Esophagus squamous epithelium (tissue), 4 donors: ENCODE measurements around the gene KLRD1.

ENCODE experiments used
- POLR2A ChIP-seq, 4 donors: fragments of 450-650 bp; IDR thresholded peaks; one replicate each; pipeline ENCODE4 v1.6.1; 2017; ENCODE audit warnings: antibody characterized with exemption in 4 of 4, mild to moderate bottlenecking in 4 of 4, moderate library complexity in 3 of 4
- TF ChIP-seq, protein P1 (sequence below), 6 experiments: fragments of 450-650 bp in 4 of 6; fragments of 200-600 bp in 2 of 6; sonication (generic) in 2 of 6; IDR thresholded peaks; one replicate each; pipeline ENCODE4 v1.5.1; 2016 to 2019; ENCODE audit warnings: antibody characterized with exemption in 6 of 6, mild to moderate bottlenecking in 4 of 6, moderate library complexity in 4 of 6

- TF ChIP-seq, protein P1, sequence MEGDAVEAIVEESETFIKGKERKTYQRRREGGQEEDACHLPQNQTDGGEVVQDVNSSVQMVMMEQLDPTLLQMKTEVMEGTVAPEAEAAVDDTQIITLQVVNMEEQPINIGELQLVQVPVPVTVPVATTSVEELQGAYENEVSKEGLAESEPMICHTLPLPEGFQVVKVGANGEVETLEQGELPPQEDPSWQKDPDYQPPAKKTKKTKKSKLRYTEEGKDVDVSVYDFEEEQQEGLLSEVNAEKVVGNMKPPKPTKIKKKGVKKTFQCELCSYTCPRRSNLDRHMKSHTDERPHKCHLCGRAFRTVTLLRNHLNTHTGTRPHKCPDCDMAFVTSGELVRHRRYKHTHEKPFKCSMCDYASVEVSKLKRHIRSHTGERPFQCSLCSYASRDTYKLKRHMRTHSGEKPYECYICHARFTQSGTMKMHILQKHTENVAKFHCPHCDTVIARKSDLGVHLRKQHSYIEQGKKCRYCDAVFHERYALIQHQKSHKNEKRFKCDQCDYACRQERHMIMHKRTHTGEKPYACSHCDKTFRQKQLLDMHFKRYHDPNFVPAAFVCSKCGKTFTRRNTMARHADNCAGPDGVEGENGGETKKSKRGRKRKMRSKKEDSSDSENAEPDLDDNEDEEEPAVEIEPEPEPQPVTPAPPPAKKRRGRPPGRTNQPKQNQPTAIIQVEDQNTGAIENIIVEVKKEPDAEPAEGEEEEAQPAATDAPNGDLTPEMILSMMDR (IDR thresholded peaks at IDR 0.05), result no peak
- TF ChIP-seq POLR2A (IDR thresholded peaks at IDR 0.05), result no peak
These were observed 18.5 kb upstream of the KLRD1 start for GRCh38 chr12:10289005-10289754.
